ENCODE data around the gene TAF1A. TPM values are rescaled to one million over a fixed set of nuclear protein-coding genes. Genes with fewer than 3 reads are reported as not detected.

Gene TAF1A
- total and polyA plus RNA-seq, 7 experiments from 2014 or later = 6.5 to 17.9 (median 8.0) TPM

- DNase-seq (no peak), ATAC-seq (no peak)
- no peaks in the 10 kb centered on the region for H3K36me3 ChIP-seq (ENCODE audit: control insufficient read depth in 2 of 3, insufficient read depth in 3 of 3, low read length in 3 of 3)
- CTCF ChIA-PET = no interaction called here
- H3K4me1 ChIP-seq (ENCODE audit: control insufficient read depth in 2 of 2, insufficient read depth in 2 of 2, low read length in 2 of 2) = no peaks in the 10 kb centered on the region
- Mint-ChIP-seq H3K4me1 (no peaks in the 10 kb centered on the region), H3K36me3 (no peaks in the 10 kb centered on the region), H3K9me3 (no peaks in the 10 kb centered on the region), H3K27me3 (peaks cover 15 to 27% (median 23%) of the 10 kb centered on the region in 5 donors), H3K27ac (no peak within 1 kb of the TSS), H3K4me3 (no peak within 1 kb of the TSS)
- intact Hi-C loops (cut with micrococcal nuclease) = no loop called here
- no peak within 1 kb of the TSS for H3K4me3 ChIP-seq (ENCODE audit: low read length)
- POLR2A ChIA-PET = no interaction called here
- H3K27ac ChIP-seq (ENCODE audit: low read depth, low read length) = no peak within 1 kb of the TSS
- no peaks in the 10 kb centered on the region for H3K9me3 ChIP-seq (ENCODE audit: control insufficient read depth in 2 of 3, low read length in 3 of 3)
- no peaks in the 10 kb centered on the region for H3K27me3 ChIP-seq (ENCODE audit: control insufficient read depth in 2 of 2, insufficient read depth in 2 of 2, low read length in 2 of 2)
Measured at GRCh38 chr1:222547944-222548671, 41.6 kb downstream of the TAF1A start, which contains the start of gene HHIPL2. Gene HHIPL2 (minus strand): TSS chr1:222548104. CDS start chr1:222548044, 60 bp downstream.

GRCh38 chr1:222547260-222547614 is 42.5 kb downstream of the TAF1A start:
- no peaks in the 10 kb centered on the region for H3K4me1 ChIP-seq (ENCODE audit: control insufficient read depth in 2 of 2, insufficient read depth in 2 of 2, low read length in 2 of 2)
- H3K4me3 ChIP-seq (ENCODE audit: low read length) = no peak overlapping the region
- H3K36me3 ChIP-seq (ENCODE audit: control insufficient read depth in 2 of 3, insufficient read depth in 3 of 3, low read length in 3 of 3) = no peaks in the 10 kb centered on the region
- H3K9me3 ChIP-seq (ENCODE audit: control insufficient read depth in 2 of 3, low read length in 3 of 3) = no peaks in the 10 kb centered on the region
- no peak overlapping the region for H3K27ac ChIP-seq (ENCODE audit: low read depth, low read length)
- no peak overlapping the region for H3K4me3 Mint-ChIP-seq
- intact Hi-C loops (cut with micrococcal nuclease) = no loop called here
- no peak for ATAC-seq
- POLR2A ChIA-PET = interaction anchor here (0.6 kb wide), 1 partner anchor 49 kb away, joined by 3 read pairs; no protein-coding TSS in a partner anchor
- no peaks in the 10 kb centered on the region for H3K27me3 ChIP-seq (ENCODE audit: control insufficient read depth in 2 of 2, insufficient read depth in 2 of 2, low read length in 2 of 2)
- peaks cover 15 to 31% (median 25%) of the 10 kb centered on the region in 5 donors for H3K27me3 Mint-ChIP-seq
- CTCF ChIA-PET = no interaction called here
- no peak overlapping the region for H3K27ac Mint-ChIP-seq
- no peaks in the 10 kb centered on the region for H3K4me1 Mint-ChIP-seq
- no peaks in the 10 kb centered on the region for H3K9me3 Mint-ChIP-seq
- no peaks in the 10 kb centered on the region for H3K36me3 Mint-ChIP-seq
- no peak for DNase-seq

GRCh38 chr1:222546548-222547259 is 43.0 kb downstream of the TAF1A start:
- no peaks in the 10 kb centered on the region for H3K36me3 Mint-ChIP-seq
- Histone ChIP-seq H3K4me3 (ENCODE audit: low read length) (no peak overlapping the region), H3K4me1 (ENCODE audit: control insufficient read depth in 2 of 2, insufficient read depth in 2 of 2, low read length in 2 of 2) (no peaks in the 10 kb centered on the region), H3K36me3 (ENCODE audit: control insufficient read depth in 2 of 3, insufficient read depth in 3 of 3, low read length in 3 of 3) (no peaks in the 10 kb centered on the region), H3K9me3 (ENCODE audit: control insufficient read depth in 2 of 3, low read length in 3 of 3) (no peaks in the 10 kb centered on the region), H3K27ac (ENCODE audit: low read depth, low read length) (no peak overlapping the region), H3K27me3 (ENCODE audit: control insufficient read depth in 2 of 2, insufficient read depth in 2 of 2, low read length in 2 of 2) (no peaks in the 10 kb centered on the region)
- intact Hi-C loops (cut with micrococcal nuclease) = no loop called here
- POLR2A ChIA-PET = no interaction called here
- H3K9me3 Mint-ChIP-seq = no peaks in the 10 kb centered on the region
- ATAC-seq (no peak), DNase-seq (no peak)
- CTCF ChIA-PET = interaction anchor here (1.0 kb wide), 1 partner anchor 91 kb away, joined by 3 read pairs; no protein-coding TSS in a partner anchor
- H3K27me3 Mint-ChIP-seq = peaks cover 15 to 31% (median 25%) of the 10 kb centered on the region in 5 donors
- no peak overlapping the region for H3K27ac Mint-ChIP-seq
- H3K4me3 Mint-ChIP-seq = no peak overlapping the region
- no peaks in the 10 kb centered on the region for H3K4me1 Mint-ChIP-seq

GRCh38 chr1:222546091-222546490 is 43.6 kb downstream of the TAF1A start:
- Histone ChIP-seq H3K27me3 (ENCODE audit: control insufficient read depth in 2 of 2, insufficient read depth in 2 of 2, low read length in 2 of 2) (no peaks in the 10 kb centered on the region), H3K4me3 (ENCODE audit: low read length) (no peak overlapping the region), H3K36me3 (ENCODE audit: control insufficient read depth in 2 of 3, insufficient read depth in 3 of 3, low read length in 3 of 3) (no peaks in the 10 kb centered on the region), H3K4me1 (ENCODE audit: control insufficient read depth in 2 of 2, insufficient read depth in 2 of 2, low read length in 2 of 2) (no peaks in the 10 kb centered on the region), H3K9me3 (ENCODE audit: control insufficient read depth in 2 of 3, low read length in 3 of 3) (no peaks in the 10 kb centered on the region), H3K27ac (ENCODE audit: low read depth, low read length) (no peak overlapping the region)
- intact Hi-C loops (cut with micrococcal nuclease) = no loop called here
- no peaks in the 10 kb centered on the region for H3K36me3 Mint-ChIP-seq
- peaks cover 15 to 31% (median 25%) of the 10 kb centered on the region in 5 donors for H3K27me3 Mint-ChIP-seq
- POLR2A ChIA-PET = no interaction called here
- ATAC-seq (no peak), DNase-seq (no peak)
- H3K9me3 Mint-ChIP-seq = no peaks in the 10 kb centered on the region
- no peak overlapping the region for H3K27ac Mint-ChIP-seq
- no peak overlapping the region for H3K4me3 Mint-ChIP-seq
- no peaks in the 10 kb centered on the region for H3K4me1 Mint-ChIP-seq
- CTCF ChIA-PET = interaction anchor here (1.0 kb wide), 1 partner anchor 91 kb away, joined by 3 read pairs; no protein-coding TSS in a partner anchor

GRCh38 chr1:222543817-222544216 is 45.9 kb downstream of the TAF1A start:
- ATAC-seq = no peak
- Histone ChIP-seq H3K9me3 (ENCODE audit: control insufficient read depth in 2 of 3, low read length in 3 of 3) (no peaks in the 10 kb centered on the region), H3K4me1 (ENCODE audit: control insufficient read depth in 2 of 2, insufficient read depth in 2 of 2, low read length in 2 of 2) (no peaks in the 10 kb centered on the region), H3K27me3 (ENCODE audit: control insufficient read depth in 2 of 2, insufficient read depth in 2 of 2, low read length in 2 of 2) (no peaks in the 10 kb centered on the region), H3K36me3 (ENCODE audit: control insufficient read depth in 2 of 3, insufficient read depth in 3 of 3, low read length in 3 of 3) (no peaks in the 10 kb centered on the region), H3K27ac (ENCODE audit: low read depth, low read length) (no peak overlapping the region), H3K4me3 (ENCODE audit: low read length) (no peak overlapping the region)
- DNase-seq = no peak
- H3K9me3 Mint-ChIP-seq = no peaks in the 10 kb centered on the region
- intact Hi-C loops (cut with micrococcal nuclease) = no loop called here
- no peaks in the 10 kb centered on the region for H3K36me3 Mint-ChIP-seq
- ChIA-PET POLR2A (no interaction called here), CTCF (no interaction called here)
- H3K27ac Mint-ChIP-seq = no peak overlapping the region
- H3K4me1 Mint-ChIP-seq = no peaks in the 10 kb centered on the region
- peaks cover 15 to 31% (median 25%) of the 10 kb centered on the region in 5 donors for H3K27me3 Mint-ChIP-seq
- no peak overlapping the region for H3K4me3 Mint-ChIP-seq

GRCh38 chr1:222540598-222540995 is 49.1 kb downstream of the TAF1A start:
- Mint-ChIP-seq H3K27me3 (peaks cover 9 to 24% (median 21%) of the 10 kb centered on the region in 5 donors), H3K4me1 (no peaks in the 10 kb centered on the region), H3K36me3 (no peaks in the 10 kb centered on the region), H3K9me3 (no peaks in the 10 kb centered on the region), H3K4me3 (no peak overlapping the region), H3K27ac (no peak overlapping the region)
- intact Hi-C loops (cut with micrococcal nuclease) = no loop called here
- H3K36me3 ChIP-seq (ENCODE audit: control insufficient read depth in 2 of 3, insufficient read depth in 3 of 3, low read length in 3 of 3) = no peaks in the 10 kb centered on the region
- ATAC-seq (no peak), DNase-seq (no peak)
- no peak overlapping the region for H3K4me3 ChIP-seq (ENCODE audit: low read length)
- H3K27ac ChIP-seq (ENCODE audit: low read depth, low read length) = no peak overlapping the region
- no peaks in the 10 kb centered on the region for H3K9me3 ChIP-seq (ENCODE audit: control insufficient read depth in 2 of 3, low read length in 3 of 3)
- ChIA-PET POLR2A (no interaction called here), CTCF (interaction anchor here (0.6 kb wide), 1 partner anchor 492 kb away, joined by 3 read pairs; no protein-coding TSS in a partner anchor)
- H3K27me3 ChIP-seq (ENCODE audit: control insufficient read depth in 2 of 2, insufficient read depth in 2 of 2, low read length in 2 of 2) = no peaks in the 10 kb centered on the region
- no peaks in the 10 kb centered on the region for H3K4me1 ChIP-seq (ENCODE audit: control insufficient read depth in 2 of 2, insufficient read depth in 2 of 2, low read length in 2 of 2)

Data from naive thymus-derived CD4-positive, alpha-beta T cell (primary cell).